ENCODE data around the gene PLEKHJ1. TPM values are rescaled to one million over a fixed set of nuclear protein-coding genes. Genes with fewer than 3 reads are reported as not detected.

Gene PLEKHJ1
- polyA plus RNA-seq, 3 donors, result 64.6 to 108 (median 84.1) TPM

DNA sequence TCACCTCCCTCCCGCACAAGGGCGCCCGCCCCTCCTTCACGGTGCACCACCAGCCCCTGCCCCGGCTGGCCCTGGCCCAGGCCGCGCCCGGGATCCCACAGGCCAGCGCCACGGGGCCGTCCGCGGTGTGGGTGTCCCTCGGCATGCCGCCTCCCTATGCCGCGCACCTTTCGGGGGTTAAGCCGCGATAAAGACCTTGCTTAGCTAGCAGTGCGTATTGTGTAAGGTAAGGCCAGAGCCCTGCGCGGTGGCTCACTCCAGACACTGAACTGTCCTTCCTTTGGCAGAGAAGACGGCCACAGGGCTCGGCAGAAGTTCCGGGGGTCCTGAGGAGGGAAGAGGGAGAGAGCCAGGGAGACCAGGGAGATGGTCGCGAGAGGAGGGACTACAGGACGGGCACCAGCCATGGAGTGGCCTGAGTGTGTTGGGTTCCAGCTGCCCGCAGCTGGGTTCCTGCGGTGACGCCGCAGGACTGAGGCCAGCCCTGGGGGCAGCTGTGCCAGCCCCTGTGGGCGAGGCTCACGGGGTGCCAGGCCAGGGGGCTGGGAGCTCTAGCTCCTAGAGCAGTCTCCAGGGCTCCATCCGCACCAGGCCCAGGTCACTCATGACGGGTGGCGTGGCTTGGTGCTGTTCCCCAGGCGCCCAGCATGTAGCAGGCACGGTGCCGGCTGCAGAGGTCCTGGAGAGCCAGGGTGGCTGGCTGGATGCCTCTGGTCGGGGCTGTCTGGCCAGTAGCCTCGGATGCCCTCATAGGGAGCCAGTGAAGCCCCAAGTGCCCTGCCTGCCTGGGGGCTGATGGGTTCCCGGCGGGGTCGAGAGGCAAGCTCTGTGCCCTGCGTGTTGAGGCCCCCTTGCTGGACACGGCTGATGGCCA lies 7.7 kb downstream of the PLEKHJ1 start:
- 90 to 93% (median 91%) methylated on average over 47 to 48 of the region's 48 CpGs for WGBS, 3 donors
- H3K27ac ChIP-seq (ENCODE audit: low read depth, low read length), result no peak overlapping the region

DNA sequence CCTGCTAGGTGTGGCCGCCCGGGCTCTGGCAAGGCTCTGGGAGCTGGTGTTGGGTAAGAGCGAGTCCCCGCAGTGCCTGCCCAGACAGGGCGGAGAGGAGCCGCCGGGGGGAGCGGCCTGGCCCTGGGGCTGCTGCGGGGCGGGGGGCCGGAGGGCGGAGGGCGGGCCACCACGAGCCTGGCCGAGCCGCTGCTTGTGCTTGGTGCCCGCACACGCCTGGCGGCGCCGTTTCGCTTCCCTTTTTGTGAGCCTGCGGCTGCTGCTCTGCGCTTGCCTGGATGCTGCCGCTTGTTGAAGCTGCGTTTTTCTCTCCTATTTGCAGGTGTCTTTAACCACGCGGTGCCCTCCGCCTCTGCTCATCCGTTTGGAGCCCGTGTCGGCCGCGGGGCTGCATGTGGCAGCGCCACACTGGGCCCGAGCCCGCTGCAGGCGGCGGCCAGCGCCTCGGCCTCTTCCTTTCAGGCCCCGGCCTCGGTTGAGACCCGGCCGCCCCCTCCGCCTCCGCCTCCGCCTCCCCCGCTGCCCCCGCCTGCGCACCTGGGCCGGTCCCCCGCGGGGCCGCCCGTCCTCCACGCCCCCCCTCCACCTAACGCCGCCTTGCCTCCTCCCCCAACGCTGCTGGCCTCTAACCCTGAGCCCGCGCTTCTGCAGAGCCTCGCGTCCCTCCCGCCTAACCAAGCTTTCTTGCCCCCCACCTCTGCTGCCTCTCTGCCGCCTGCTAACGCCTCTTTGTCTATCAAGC lies 8.5 kb downstream of the PLEKHJ1 start:
- WGBS, 3 donors, result 89 to 90% (median 89%) methylated on average over 39 to 67 of the region's 67 CpGs
- no peak overlapping the region for H3K27ac ChIP-seq (ENCODE audit: low read depth, low read length)

- 94 to 98% (median 96%) methylated on average over 45 to 53 of the region's 53 CpGs for WGBS, 3 donors
- no peak overlapping the region for H3K27ac ChIP-seq (ENCODE audit: low read depth, low read length)
Measured at GRCh38 chr19:2226840-2227360, 9.2 kb downstream of the PLEKHJ1 start.

DNA sequence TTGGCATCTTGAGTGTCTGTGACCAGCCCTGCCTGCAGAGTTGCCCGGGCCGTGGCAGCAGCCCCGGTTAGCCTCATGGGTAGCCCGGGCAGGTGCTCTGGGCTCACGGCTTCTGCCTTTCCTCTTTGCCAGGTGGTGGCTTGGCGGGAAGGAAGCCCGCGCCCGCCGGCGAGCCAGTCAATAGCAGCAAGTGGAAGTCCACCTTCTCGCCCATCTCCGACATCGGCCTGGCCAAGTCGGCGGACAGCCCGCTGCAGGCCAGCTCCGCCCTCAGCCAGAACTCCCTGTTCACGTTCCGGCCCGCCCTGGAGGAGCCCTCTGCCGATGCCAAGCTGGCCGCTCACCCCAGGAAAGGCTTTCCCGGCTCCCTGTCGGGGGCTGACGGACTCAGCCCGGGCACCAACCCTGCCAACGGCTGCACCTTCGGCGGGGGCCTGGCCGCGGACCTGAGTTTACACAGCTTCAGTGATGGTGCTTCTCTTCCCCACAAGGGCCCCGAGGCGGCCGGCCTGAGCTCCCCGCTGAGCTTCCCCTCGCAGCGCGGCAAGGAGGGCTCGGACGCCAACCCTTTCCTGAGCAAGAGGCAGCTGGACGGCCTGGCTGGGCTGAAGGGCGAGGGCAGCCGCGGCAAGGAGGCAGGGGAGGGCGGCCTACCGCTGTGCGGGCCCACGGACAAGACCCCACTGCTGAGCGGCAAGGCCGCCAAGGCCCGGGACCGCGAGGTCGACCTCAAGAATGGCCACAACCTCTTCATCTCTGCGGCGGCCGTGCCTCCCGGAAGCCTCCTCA lies 9.9 kb downstream of the PLEKHJ1 start:
- WGBS, 3 donors, result 94 to 97% (median 96%) methylated on average over 54 to 59 of the region's 59 CpGs
- H3K27ac ChIP-seq (ENCODE audit: low read depth, low read length), result no peak overlapping the region

- H3K27ac ChIP-seq (ENCODE audit: low read depth, low read length), result no peak overlapping the region
- 92 to 97% (median 96%) methylated on average over 32 of the region's 32 CpGs for WGBS, 3 donors
Measured at GRCh38 chr19:2225415-2226050, 10.6 kb downstream of the PLEKHJ1 start.

DNA sequence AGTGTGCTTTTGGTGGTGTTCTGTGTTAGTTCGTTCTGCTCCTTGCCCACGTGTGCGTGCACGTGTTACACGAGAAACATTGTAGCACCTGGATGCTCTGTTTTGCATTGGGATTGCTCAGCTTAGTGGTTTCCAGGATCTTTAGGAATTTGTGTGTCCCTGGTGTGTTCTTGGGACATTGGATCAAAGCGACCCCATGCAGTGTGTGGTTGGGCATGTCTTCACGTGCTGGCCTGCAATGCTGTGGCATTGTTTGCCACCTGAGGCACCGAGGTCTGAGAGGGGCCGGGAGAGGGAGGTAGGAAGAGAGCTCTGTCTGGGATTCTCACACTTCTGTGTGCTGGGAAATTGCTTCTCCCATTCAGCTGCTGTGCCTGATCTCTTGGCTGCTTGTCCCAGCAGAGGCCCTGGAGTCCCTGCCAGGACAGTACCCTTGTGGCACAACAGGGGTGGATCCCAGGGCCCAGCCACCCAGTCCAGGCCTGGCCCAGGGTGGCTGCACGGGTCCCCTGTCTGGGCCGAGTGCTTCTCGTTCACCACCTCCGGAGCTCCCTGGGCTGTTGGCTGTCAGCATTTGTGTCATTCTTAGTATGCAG lies 11.3 kb downstream of the PLEKHJ1 start:
- H3K27ac ChIP-seq (ENCODE audit: low read depth, low read length), result no peak overlapping the region
- 49 to 85% (median 82%) methylated on average over 13 of the region's 13 CpGs for WGBS, 3 donors

GRCh38 chr19:2223959-2224358 lies 12.2 kb downstream of the PLEKHJ1 start:
- no peak overlapping the region for H3K27ac ChIP-seq (ENCODE audit: low read depth, low read length)
- 85 to 91% (median 89%) methylated on average over 14 of the region's 14 CpGs for WGBS, 3 donors

DNA sequence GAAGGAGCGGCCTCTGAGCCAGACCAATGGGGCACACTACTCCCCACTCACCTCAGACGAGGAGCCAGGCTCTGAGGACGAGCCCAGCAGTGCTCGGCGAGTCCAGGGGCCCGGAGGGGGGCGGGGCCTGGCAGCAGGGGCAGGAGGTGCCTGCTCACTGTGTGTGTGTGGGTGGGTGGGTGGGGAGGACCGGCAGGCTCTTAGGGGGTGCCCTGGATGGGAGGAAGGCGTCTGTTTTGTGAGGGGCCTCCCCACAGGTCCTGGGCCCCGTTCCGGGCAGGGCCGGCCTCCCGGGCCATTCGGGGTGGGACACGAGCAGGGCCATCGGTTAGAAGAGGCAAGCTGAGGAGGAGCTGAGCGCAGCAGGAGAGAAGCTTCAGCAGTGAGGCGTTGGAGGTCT lies 12.7 kb downstream of the PLEKHJ1 start:
- WGBS, 3 donors, result 85 to 90% (median 86%) methylated on average over 17 to 18 of the region's 18 CpGs
- H3K27ac ChIP-seq (ENCODE audit: low read depth, low read length), result no peak overlapping the region

DNA sequence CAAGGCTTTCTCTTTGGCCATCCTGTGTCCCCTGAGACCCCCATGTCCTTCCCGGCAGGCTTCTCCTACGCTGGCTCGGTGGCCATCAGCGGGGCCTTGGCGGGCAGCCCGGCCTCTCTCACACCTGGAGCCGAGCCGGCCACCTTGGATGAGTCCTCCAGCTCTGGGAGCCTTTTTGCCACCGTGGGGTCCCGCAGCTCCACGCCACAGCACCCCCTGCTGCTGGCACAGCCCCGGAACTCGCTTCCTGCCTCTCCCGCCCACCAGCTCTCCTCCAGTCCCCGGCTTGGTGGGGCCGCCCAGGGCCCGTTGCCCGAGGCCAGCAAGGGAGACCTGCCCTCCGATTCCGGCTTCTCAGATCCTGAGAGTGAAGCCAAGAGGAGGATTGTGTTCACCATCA lies 14.2 kb downstream of the PLEKHJ1 start:
- no peak overlapping the region for H3K27ac ChIP-seq (ENCODE audit: low read depth, low read length)
- WGBS, 3 donors, result 57 to 84% (median 63%) methylated on average over 20 of the region's 20 CpGs

- WGBS, 3 donors, result 65 to 80% (median 77%) methylated on average over 19 to 20 of the region's 20 CpGs
- peak overlapping the region; percentile 31 for H3K27ac ChIP-seq (ENCODE audit: low read depth, low read length)
Measured at GRCh38 chr19:2221250-2221831, 14.8 kb downstream of the PLEKHJ1 start.

DNA sequence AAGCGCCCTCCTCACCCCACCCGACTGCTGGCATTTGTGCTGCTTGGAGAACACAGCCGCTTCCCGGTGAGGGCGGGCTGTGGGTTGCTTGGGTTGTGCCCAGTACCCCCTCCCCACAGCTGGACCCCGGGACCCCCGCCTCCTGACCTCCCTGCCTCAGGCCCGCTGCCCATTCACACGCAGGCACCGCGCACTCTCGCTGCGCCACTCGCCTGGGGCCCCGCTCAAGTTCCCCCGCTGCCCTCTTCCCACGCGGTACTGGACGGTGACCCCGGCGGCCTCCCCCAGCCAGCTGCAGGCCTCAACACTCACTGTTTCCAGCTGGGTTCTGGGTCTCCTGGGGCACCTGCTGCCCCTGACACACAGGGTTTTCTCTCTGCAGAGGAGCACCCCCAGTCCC lies 16.4 kb downstream of the PLEKHJ1 start:
- 94 to 96% (median 96%) methylated on average over 20 to 21 of the region's 21 CpGs for WGBS, 3 donors
- no peak overlapping the region for H3K27ac ChIP-seq (ENCODE audit: low read depth, low read length)

DNA sequence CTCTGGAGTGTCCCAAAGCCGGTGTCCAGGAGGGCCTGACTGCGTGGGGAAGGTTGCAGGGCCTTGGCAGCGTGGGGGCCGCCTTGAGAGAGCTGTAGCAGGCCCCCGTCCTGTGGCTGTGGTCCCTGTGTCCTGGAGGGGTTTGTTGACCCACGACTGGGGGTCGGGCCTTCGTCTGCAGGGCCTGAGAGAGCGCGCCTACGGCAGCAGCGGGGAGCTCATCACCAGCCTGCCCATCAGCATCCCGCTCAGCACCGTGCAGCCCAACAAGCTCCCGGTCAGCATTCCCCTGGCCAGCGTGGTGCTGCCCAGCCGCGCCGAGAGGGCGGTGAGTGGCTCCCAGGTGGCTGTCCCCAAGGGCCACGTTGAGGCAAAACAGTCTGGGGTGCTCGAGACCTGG lies 18.5 kb downstream of the PLEKHJ1 start:
- WGBS, 3 donors, result 95 to 97% (median 97%) methylated on average over 22 of the region's 22 CpGs
- no peak overlapping the region for H3K27ac ChIP-seq (ENCODE audit: low read depth, low read length)

- H3K27ac ChIP-seq (ENCODE audit: low read depth, low read length), result no peak overlapping the region
- WGBS, 3 donors, result 94 to 97% (median 96%) methylated on average over 39 to 43 of the region's 43 CpGs
Measured at GRCh38 chr19:2216361-2217225, 19.5 kb downstream of the PLEKHJ1 start.

- WGBS, 3 donors, result 84 to 87% (median 84%) methylated on average over 31 of the region's 31 CpGs
- no peak overlapping the region for H3K27ac ChIP-seq (ENCODE audit: low read depth, low read length)
Measured at GRCh38 chr19:2215281-2215751, 20.8 kb downstream of the PLEKHJ1 start.

DNA sequence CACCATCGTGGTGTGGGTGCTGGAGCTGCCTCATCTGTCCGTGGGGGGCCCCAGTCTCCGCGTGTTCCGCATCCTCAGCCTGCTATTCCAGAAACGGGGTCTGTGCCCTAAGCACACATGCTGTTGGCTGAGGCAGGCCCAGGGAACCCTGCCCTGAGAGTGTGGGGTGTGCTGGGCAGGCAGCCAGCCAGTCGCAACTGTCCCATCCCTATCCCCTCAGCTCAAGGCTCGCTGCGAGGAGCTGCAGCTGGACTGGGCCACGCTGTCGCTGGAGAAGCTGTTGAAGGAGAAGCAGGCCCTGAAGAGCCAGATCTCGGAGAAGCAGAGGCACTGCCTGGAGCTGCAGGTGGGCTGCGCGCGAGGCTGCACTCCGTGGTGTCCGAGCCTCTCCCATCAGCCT lies 21.9 kb downstream of the PLEKHJ1 start:
- H3K27ac ChIP-seq (ENCODE audit: low read depth, low read length), result no peak overlapping the region
- WGBS, 3 donors, result 87 to 94% (median 90%) methylated on average over 17 of the region's 17 CpGs

GRCh38 chr19:2213799-2214198 lies 22.3 kb downstream of the PLEKHJ1 start:
- H3K27ac ChIP-seq (ENCODE audit: low read depth, low read length), result no peak overlapping the region
- WGBS, 3 donors, result 81 to 90% (median 86%) methylated on average over 26 of the region's 26 CpGs
